ENCODE results near the gene MBNL2.

DNA sequence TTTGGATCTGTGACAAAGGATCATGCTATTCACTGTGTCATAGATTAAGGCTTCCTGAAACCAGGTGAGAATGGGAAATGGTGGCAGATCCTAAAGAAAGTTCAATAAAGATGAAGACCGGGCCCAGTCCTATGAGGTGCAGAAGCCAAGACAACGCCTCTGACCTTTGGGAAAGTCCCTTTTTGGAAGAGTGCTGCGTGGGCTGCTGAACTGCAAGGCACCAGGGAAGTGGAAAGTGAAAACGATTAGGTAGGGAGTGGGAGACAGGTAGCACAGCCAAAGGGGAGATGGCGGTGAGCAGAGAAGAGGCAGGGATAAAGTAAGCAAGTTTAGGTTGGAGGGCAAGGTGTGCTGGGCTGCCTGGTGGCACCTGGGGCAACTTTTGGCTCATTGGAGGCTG, 16.3 kb downstream of the MBNL2 start:
- TF ChIP-seq, protein P1, sequence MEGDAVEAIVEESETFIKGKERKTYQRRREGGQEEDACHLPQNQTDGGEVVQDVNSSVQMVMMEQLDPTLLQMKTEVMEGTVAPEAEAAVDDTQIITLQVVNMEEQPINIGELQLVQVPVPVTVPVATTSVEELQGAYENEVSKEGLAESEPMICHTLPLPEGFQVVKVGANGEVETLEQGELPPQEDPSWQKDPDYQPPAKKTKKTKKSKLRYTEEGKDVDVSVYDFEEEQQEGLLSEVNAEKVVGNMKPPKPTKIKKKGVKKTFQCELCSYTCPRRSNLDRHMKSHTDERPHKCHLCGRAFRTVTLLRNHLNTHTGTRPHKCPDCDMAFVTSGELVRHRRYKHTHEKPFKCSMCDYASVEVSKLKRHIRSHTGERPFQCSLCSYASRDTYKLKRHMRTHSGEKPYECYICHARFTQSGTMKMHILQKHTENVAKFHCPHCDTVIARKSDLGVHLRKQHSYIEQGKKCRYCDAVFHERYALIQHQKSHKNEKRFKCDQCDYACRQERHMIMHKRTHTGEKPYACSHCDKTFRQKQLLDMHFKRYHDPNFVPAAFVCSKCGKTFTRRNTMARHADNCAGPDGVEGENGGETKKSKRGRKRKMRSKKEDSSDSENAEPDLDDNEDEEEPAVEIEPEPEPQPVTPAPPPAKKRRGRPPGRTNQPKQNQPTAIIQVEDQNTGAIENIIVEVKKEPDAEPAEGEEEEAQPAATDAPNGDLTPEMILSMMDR (IDR thresholded peaks at IDR 0.05), result no peak
- TF ChIP-seq POLR2AphosphoS5 (IDR thresholded peaks at IDR 0.05) (no peak), POLR2A (IDR thresholded peaks at IDR 0.05) (no peak)
